Measurements from ENCODE around the gene MEPE. TPM values are rescaled to one million over a fixed set of nuclear protein-coding genes. Genes with fewer than 3 reads are reported as not detected.
A peak's percentile ranks its signal among the peaks of the same experiment; 100 is the strongest.

The MEPE gene
- total RNA-seq, 2 experiments from 2014 or later: not detected

DNA sequence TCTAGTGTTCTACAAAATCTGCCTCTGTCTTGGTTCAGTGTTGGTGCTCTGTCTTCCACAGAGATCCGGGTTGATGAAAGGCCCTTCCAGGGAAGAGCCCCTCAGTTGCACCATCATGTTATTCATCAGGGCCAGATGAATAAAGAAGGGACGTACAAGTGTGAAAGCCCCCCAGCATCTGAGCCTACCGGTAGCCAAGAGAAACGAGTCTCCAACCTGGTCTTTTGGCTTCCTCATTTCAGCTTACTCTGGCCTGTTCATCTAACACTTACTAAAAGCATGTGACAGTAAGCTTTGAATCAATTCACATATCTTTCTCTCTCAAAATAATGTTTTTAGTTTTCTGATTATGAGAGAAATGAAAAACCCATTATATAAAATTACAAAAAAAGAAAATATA, 19.2 kb downstream of the MEPE start:
- no peaks in the 10 kb centered on the region for H3K79me2 ChIP-seq (ENCODE audit: insufficient read depth, low read depth, low read length)
- no peaks in the 10 kb centered on the region for H3K9me3 ChIP-seq (ENCODE audit: low read length)
- no peak overlapping the region for H3K27ac ChIP-seq (ENCODE audit: low read depth, low read length, poor library complexity, severe bottlenecking)
- TF ChIP-seq, protein P1, sequence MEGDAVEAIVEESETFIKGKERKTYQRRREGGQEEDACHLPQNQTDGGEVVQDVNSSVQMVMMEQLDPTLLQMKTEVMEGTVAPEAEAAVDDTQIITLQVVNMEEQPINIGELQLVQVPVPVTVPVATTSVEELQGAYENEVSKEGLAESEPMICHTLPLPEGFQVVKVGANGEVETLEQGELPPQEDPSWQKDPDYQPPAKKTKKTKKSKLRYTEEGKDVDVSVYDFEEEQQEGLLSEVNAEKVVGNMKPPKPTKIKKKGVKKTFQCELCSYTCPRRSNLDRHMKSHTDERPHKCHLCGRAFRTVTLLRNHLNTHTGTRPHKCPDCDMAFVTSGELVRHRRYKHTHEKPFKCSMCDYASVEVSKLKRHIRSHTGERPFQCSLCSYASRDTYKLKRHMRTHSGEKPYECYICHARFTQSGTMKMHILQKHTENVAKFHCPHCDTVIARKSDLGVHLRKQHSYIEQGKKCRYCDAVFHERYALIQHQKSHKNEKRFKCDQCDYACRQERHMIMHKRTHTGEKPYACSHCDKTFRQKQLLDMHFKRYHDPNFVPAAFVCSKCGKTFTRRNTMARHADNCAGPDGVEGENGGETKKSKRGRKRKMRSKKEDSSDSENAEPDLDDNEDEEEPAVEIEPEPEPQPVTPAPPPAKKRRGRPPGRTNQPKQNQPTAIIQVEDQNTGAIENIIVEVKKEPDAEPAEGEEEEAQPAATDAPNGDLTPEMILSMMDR (conservative IDR thresholded peaks at IDR 0.05; ENCODE audit: low read length): no peak
- no peak for TF ChIP-seq EZH2phosphoT487 (IDR thresholded peaks at IDR 0.05; ENCODE audit: borderline replicate concordance, low read depth, low read length)
- H3K4me1 ChIP-seq (ENCODE audit: insufficient read depth, low read length, poor library complexity, severe bottlenecking): no peaks in the 10 kb centered on the region
- ChIA-PET CTCF (ENCODE audit: unreplicated experiment) (interaction anchor here (1.4 kb wide), 1 partner anchor 360 kb away, joined by 4 read pairs; no protein-coding TSS in a partner anchor), POLR2A (no interaction called here)
- no peak overlapping the region for H3K4me2 ChIP-seq (ENCODE audit: low read length)
- no TSS peak for BruUV-seq (replicated peaks)
- H3K9me2 ChIP-seq (ENCODE audit: insufficient read depth, low read length): no peaks in the 10 kb centered on the region
- no peak for DNase-seq (ENCODE audit: low spot score)
- intact Hi-C loops (cut with micrococcal nuclease; ENCODE audit: unreplicated experiment): loop anchor here (2.0 to 5.0 kb wide), 4 partner anchors 121 to 670 kb away; partner anchors contain the start of gene PYURF
- H3K4me3 ChIP-seq (ENCODE audit: low read depth, low read length, poor library complexity, severe bottlenecking): no peak overlapping the region
- H4K20me1 ChIP-seq (ENCODE audit: insufficient read depth, low read length): no peaks in the 10 kb centered on the region
- H3K36me3 ChIP-seq (ENCODE audit: insufficient read depth, low read length): no peaks in the 10 kb centered on the region
- H2AFZ ChIP-seq (ENCODE audit: low read length): no peak overlapping the region

GRCh38 chr4:87853108-87853507, 20.3 kb downstream of the MEPE start:
- Histone ChIP-seq H3K4me1 (ENCODE audit: insufficient read depth, low read length, poor library complexity, severe bottlenecking) (no peaks in the 10 kb centered on the region), H3K36me3 (ENCODE audit: insufficient read depth, low read length) (no peaks in the 10 kb centered on the region), H3K79me2 (ENCODE audit: insufficient read depth, low read depth, low read length) (no peaks in the 10 kb centered on the region), H3K4me2 (ENCODE audit: low read length) (no peak overlapping the region), H2AFZ (ENCODE audit: low read length) (0 out of 2 replicates have a peak overlapping the region, but pooled peaks have one; percentile 47), H3K4me3 (ENCODE audit: low read depth, low read length, poor library complexity, severe bottlenecking) (no peak overlapping the region), H4K20me1 (ENCODE audit: insufficient read depth, low read length) (no peaks in the 10 kb centered on the region), H3K9me2 (ENCODE audit: insufficient read depth, low read length) (no peaks in the 10 kb centered on the region), H3K27ac (ENCODE audit: low read depth, low read length, poor library complexity, severe bottlenecking) (no peak overlapping the region), H3K9me3 (ENCODE audit: low read length) (no peaks in the 10 kb centered on the region)
- DNase-seq (ENCODE audit: low spot score): peak; percentile 33
- CTCF ChIA-PET (ENCODE audit: unreplicated experiment): interaction anchor here (1.1 to 1.7 kb wide), 3 partner anchors 10 to 359 kb away, joined by 4 to 7 read pairs (median 4); no protein-coding TSS in a partner anchor
- intact Hi-C loops (cut with micrococcal nuclease; ENCODE audit: unreplicated experiment): loop anchor here (2.0 to 5.0 kb wide), 4 partner anchors 120 to 669 kb away; partner anchors contain the start of gene PYURF
- no peak for TF ChIP-seq EZH2phosphoT487 (IDR thresholded peaks at IDR 0.05; ENCODE audit: borderline replicate concordance, low read depth, low read length)
- TF ChIP-seq, protein P1 (conservative IDR thresholded peaks at IDR 0.05; ENCODE audit: low read length): peak; percentile 81
- POLR2A ChIA-PET: interaction anchor here (0.6 to 0.7 kb wide), 2 partner anchors 1288 to 1820 kb away, joined by 3 read pairs; no protein-coding TSS in a partner anchor
- no TSS peak for BruUV-seq (replicated peaks)

DNA sequence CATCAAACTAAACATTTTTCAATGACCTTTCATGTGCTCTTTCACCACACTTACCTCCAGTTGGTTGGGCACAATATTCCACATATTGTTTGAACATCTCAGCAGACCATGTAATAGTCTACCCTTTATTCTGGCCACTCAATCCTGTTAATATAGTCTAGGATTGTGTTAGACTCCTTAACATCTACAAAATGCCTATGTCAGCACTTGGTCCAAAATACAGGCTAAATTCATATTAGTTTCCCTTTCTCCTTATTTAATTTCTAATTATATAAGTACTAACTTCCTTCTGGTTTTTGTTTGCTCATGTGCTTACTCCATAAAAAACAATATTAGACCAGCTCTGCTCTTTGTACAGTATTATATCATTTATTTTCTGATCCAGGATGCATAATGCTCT, 21.1 kb downstream of the MEPE start:
- H3K9me2 ChIP-seq (ENCODE audit: insufficient read depth, low read length): no peaks in the 10 kb centered on the region
- POLR2A ChIA-PET: interaction anchor here (0.6 to 0.7 kb wide), 2 partner anchors 255 to 361 kb away, joined by 3 read pairs; no protein-coding TSS in a partner anchor
- 0 out of 2 replicates have a peak overlapping the region, but pooled peaks have one; percentile 47 for H2AFZ ChIP-seq (ENCODE audit: low read length)
- DNase-seq (ENCODE audit: low spot score): no peak
- no peak overlapping the region for H3K27ac ChIP-seq (ENCODE audit: low read depth, low read length, poor library complexity, severe bottlenecking)
- H3K4me1 ChIP-seq (ENCODE audit: insufficient read depth, low read length, poor library complexity, severe bottlenecking): no peaks in the 10 kb centered on the region
- H3K79me2 ChIP-seq (ENCODE audit: insufficient read depth, low read depth, low read length): no peaks in the 10 kb centered on the region
- intact Hi-C loops (cut with micrococcal nuclease; ENCODE audit: unreplicated experiment): loop anchor here (2.0 to 5.0 kb wide), 4 partner anchors 119 to 668 kb away; partner anchors contain the start of gene PYURF
- no peak overlapping the region for H3K4me3 ChIP-seq (ENCODE audit: low read depth, low read length, poor library complexity, severe bottlenecking)
- no peak overlapping the region for H3K4me2 ChIP-seq (ENCODE audit: low read length)
- H4K20me1 ChIP-seq (ENCODE audit: insufficient read depth, low read length): no peaks in the 10 kb centered on the region
- BruUV-seq (replicated peaks): no TSS peak
- TF ChIP-seq EZH2phosphoT487 (IDR thresholded peaks at IDR 0.05; ENCODE audit: borderline replicate concordance, low read depth, low read length): no peak
- TF ChIP-seq, protein P1 (conservative IDR thresholded peaks at IDR 0.05; ENCODE audit: low read length): no peak
- no peaks in the 10 kb centered on the region for H3K9me3 ChIP-seq (ENCODE audit: low read length)
- H3K36me3 ChIP-seq (ENCODE audit: insufficient read depth, low read length): no peaks in the 10 kb centered on the region
- CTCF ChIA-PET (ENCODE audit: unreplicated experiment): interaction anchor here (1.7 kb wide), 1 partner anchor 11 kb away, joined by 7 read pairs; no protein-coding TSS in a partner anchor
